Uterus (tissue), 2 donors: ENCODE results near the gene TBC1D10A.
A peak's percentile ranks its signal among the peaks of the same experiment; 100 is the strongest.

Experiments
- CTCF ChIP-seq, 4 experiments: fragments of 200-600 bp in 2 of 4; fragments of 450-650 bp in 2 of 4; sonication (generic) in 2 of 4; IDR thresholded peaks; one replicate each; pipeline ENCODE4 v1.5.1; 2016 to 2019; ENCODE audit warnings: antibody characterized with exemption in 4 of 4, mild to moderate bottlenecking in 2 of 4, moderate library complexity in 1 of 4
- POLR2A ChIP-seq, 2 donors: fragments of 450-650 bp; IDR thresholded peaks; one replicate each; pipeline ENCODE4 v1.6.1; 2016; ENCODE audit warnings: antibody characterized with exemption in 2 of 2, mild to moderate bottlenecking in 1 of 2, moderate library complexity in 1 of 2

DNA sequence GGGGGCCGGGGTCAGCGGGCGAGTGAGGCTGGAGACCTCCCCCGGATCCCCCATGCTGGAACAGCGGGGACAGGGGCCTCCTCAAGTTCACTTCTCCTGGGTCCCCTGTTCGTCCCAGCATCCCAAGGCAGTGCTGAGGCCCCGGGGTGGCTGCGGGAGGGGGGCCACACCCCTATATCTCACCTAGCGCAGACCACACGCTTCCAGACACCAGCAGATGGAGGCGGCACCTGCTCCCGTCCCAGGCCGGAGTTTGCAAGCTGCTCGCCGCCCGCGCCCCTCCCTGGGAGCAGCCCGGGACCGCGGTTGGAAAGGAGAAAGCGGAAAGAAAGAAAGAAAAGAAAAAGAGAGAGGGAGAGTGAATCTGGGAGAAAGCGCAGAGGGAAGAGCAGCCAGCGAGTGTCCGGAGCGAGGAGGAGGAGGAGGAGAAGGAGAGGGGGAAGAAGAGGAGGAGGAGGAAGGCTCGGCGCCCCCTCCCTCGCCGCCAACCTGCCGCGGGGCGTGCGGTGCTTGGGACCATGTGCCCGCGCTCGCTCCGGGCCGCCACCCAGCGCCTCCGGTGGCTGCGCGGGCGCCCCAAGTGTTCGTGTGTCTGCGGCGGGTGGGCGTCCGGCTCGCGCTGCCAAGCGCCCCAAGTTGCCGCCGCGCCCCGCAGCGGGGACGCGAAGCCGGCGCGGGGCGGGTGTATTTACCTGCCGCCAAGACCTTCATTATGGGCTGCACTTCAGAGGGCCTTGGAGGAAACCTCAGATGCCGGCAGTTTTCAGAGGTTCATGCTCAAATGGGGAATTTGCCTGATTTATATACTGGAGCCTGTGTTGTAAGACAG is 80.5 kb downstream of the TBC1D10A start, which contains the start of gene LIF:
- TF ChIP-seq CTCF (IDR thresholded peaks at IDR 0.05) (peak in 2 of 4 experiments; percentile 38 to 42), POLR2A (IDR thresholded peaks at IDR 0.05) (no peak)
